ENCODE measurements around the gene TNPO1. TPM values are rescaled to one million over a fixed set of nuclear protein-coding genes. Genes with fewer than 3 reads are reported as not detected.
A peak's percentile ranks its signal among the peaks of the same experiment; 100 is the strongest.
"Not testable (repeated sequence)": the region's sequence is repeated elsewhere in the genome, so short reads cannot be mapped to it uniquely, and the experiment has no call there.

Gene TNPO1
- total and polyA plus RNA-seq, 12 donors, result 5.3 to 78.0 (median 67.5) TPM

- WGBS, 2 donors, result 20% methylated on average over 4 of the region's 4 CpGs
- no peaks in the 10 kb centered on the region for H3K36me3 ChIP-seq
- DNase-seq (no peak), ATAC-seq (peak in 2 of 8 donors; percentile 46 to 49)
- TF ChIP-seq CTCF (IDR thresholded peaks at IDR 0.05), result peak in 8 of 9 donors; percentile 11 to 56 (median 38)
- H3K27ac ChIP-seq, result no peak overlapping the region
- intact Hi-C loops (cut with DNase I), result loop anchor here in 1 of 10 donors (10.0 kb wide), 1 partner anchor 284 kb away; no protein-coding TSS in a partner anchor
- H3K4me3 ChIP-seq, result no peak overlapping the region
- H3K27me3 ChIP-seq, result no peaks in the 10 kb centered on the region
- peaks cover 0 to 4% (median 0%) of the 10 kb centered on the region in 9 donors for H3K4me1 ChIP-seq
- peaks cover 0 to 5% (median 0%) of the 10 kb centered on the region in 11 donors for H3K9me3 ChIP-seq
These were observed 104.4 kb downstream of the TNPO1 start for GRCh38 chr5:72920690-72921502.

- Histone ChIP-seq H3K36me3 (no peaks in the 10 kb centered on the region), H3K4me1 (peaks cover 0 to 4% (median 0%) of the 10 kb centered on the region in 9 donors), H3K27ac (no peak overlapping the region), H3K4me3 (no peak overlapping the region), H3K27me3 (no peaks in the 10 kb centered on the region), H3K9me3 (peaks cover 0 to 9% (median 0%) of the 10 kb centered on the region in 11 donors)
- WGBS, 2 donors, result 84 to 90% methylated on average over 2 of the region's 2 CpGs
- ATAC-seq (no peak), DNase-seq (no peak)
- intact Hi-C loops (cut with DNase I), result loop anchor here in 1 of 10 donors (10.0 kb wide), 1 partner anchor 283 kb away; no protein-coding TSS in a partner anchor
- no peak for TF ChIP-seq CTCF (IDR thresholded peaks at IDR 0.05)
These were observed 105.4 kb downstream of the TNPO1 start for GRCh38 chr5:72921886-72922285.

- H3K4me3 ChIP-seq, result no peak overlapping the region
- peaks cover 0 to 4% (median 0%) of the 10 kb centered on the region in 9 donors for H3K4me1 ChIP-seq
- ATAC-seq (no peak), DNase-seq (no peak)
- peaks cover 0 to 9% (median 0%) of the 10 kb centered on the region in 11 donors for H3K9me3 ChIP-seq
- intact Hi-C loops (cut with DNase I), result loop anchor here in 1 of 10 donors (10.0 kb wide), 1 partner anchor 282 kb away; no protein-coding TSS in a partner anchor
- no peak overlapping the region for H3K27ac ChIP-seq
- WGBS, 2 donors, result 73 to 92% methylated on average over 1 of the region's 1 CpG
- no peak for TF ChIP-seq CTCF (IDR thresholded peaks at IDR 0.05)
- no peaks in the 10 kb centered on the region for H3K36me3 ChIP-seq
- H3K27me3 ChIP-seq, result no peaks in the 10 kb centered on the region
These were observed 106.0 kb downstream of the TNPO1 start for GRCh38 chr5:72922422-72922821.

GRCh38 chr5:72925336-72926010 lies 109.0 kb downstream of the TNPO1 start:
- 94 to 97% methylated on average over 33 of the region's 33 CpGs for WGBS, 2 donors
- Histone ChIP-seq H3K9me3 (peaks cover 0 to 9% (median 0%) of the 10 kb centered on the region in 11 donors), H3K4me1 (peaks cover 0 to 4% (median 0%) of the 10 kb centered on the region in 9 donors), H3K27ac (no peak overlapping the region), H3K4me3 (no peak overlapping the region), H3K27me3 (no peaks in the 10 kb centered on the region), H3K36me3 (no peaks in the 10 kb centered on the region)
- no peak for TF ChIP-seq CTCF (IDR thresholded peaks at IDR 0.05)
- ATAC-seq (peak in 1 of 8 donors; percentile 65), DNase-seq (no peak)
- intact Hi-C loops (cut with DNase I), result loop anchor here in 1 of 10 donors (10.0 kb wide), 1 partner anchor 279 kb away; no protein-coding TSS in a partner anchor

GRCh38 chr5:72932686-72933085 lies 116.2 kb downstream of the TNPO1 start:
- intact Hi-C loops (cut with DNase I); H3K27ac ChIP-seq; H3K27me3 ChIP-seq; DNase-seq; H3K4me3 ChIP-seq; H3K36me3 ChIP-seq; H3K9me3 ChIP-seq; ATAC-seq: not testable (repeated sequence)
- H3K4me1 ChIP-seq, result peaks cover 0 to 13% (median 7%) of the 10 kb centered on the region in 9 donors
- 89 to 91% methylated on average over 2 of the region's 2 CpGs for WGBS, 2 donors

GRCh38 chr5:72934953-72935725 lies 118.7 kb downstream of the TNPO1 start:
- DNase-seq; intact Hi-C loops (cut with DNase I); H3K9me3 ChIP-seq; H3K36me3 ChIP-seq; H3K27ac ChIP-seq; H3K27me3 ChIP-seq; H3K4me3 ChIP-seq: not testable (repeated sequence)
- H3K4me1 ChIP-seq, result peaks cover 0 to 36% (median 21%) of the 10 kb centered on the region in 9 donors
- 96 to 97% methylated on average over 32 of the region's 32 CpGs for WGBS, 2 donors
- peak in 1 of 8 donors; percentile 57 for ATAC-seq

Data from heart right ventricle (tissue), 16 donors.